Esophagus (tissue), 2 donors: ENCODE data around the gene ARHGAP25. TPM values are rescaled to one million over a fixed set of nuclear protein-coding genes. Genes with fewer than 3 reads are reported as not detected.

Source experiments
- H3K27ac ChIP-seq, 2 donors: one replicate each; pipeline ENCODE4 v1.5.1; 2013; ENCODE audit warnings: low read depth in 2 of 2, mild to moderate bottlenecking in 2 of 2, inconsistent platforms in 1 of 2, low read length in 1 of 2, moderate library complexity in 1 of 2
- H3K27me3 ChIP-seq, 2 donors: one replicate each; pipeline ENCODE4 v1.6.1; 2013; ENCODE audit warnings: low read length in 2 of 2, control low read depth in 1 of 2, mild to moderate bottlenecking in 1 of 2; ENCODE audit not compliant: insufficient read depth in 2 of 2, control insufficient read depth in 1 of 2
- H3K36me3 ChIP-seq, 2 donors: one replicate each; pipeline ENCODE4 v1.6.1; 2013; ENCODE audit warnings: low read length in 1 of 2; ENCODE audit not compliant: control insufficient read depth in 2 of 2, insufficient read depth in 2 of 2
- H3K4me1 ChIP-seq, 2 donors: one replicate each; pipeline ENCODE4 v1.6.1; 2013; ENCODE audit warnings: low read length in 1 of 2; ENCODE audit not compliant: control insufficient read depth in 2 of 2, insufficient read depth in 2 of 2
- H3K4me3 ChIP-seq, 2 donors: one replicate each; pipeline ENCODE4 v1.5.1; 2013; ENCODE audit warnings: low read length in 2 of 2, mild to moderate bottlenecking in 2 of 2, low read depth in 1 of 2, moderate library complexity in 1 of 2
- H3K9me3 ChIP-seq, 2 donors: one replicate each; pipeline ENCODE4 v1.6.1; 2013; ENCODE audit warnings: mild to moderate bottlenecking in 2 of 2, low read depth in 1 of 2, low read length in 1 of 2, moderate library complexity in 1 of 2; ENCODE audit not compliant: control insufficient read depth in 2 of 2, insufficient read depth in 1 of 2
- WGBS, 2 donors: extraction: QIAGEN DNeasy Blood & Tissue Kit; methylation state at CpG; one replicate each; pipeline ENCODE4 v1.1.7; 2013; 5-methylcytosine and 5-hydroxymethylcytosine counted together
- polyA plus RNA-seq, 2 donors: library from polyadenylated mRNA; stranded (reverse); fragments of 200-250 nt; gene quantifications; one replicate each; pipeline ENCODE4 v1.2.3, GENCODE V29; 2013
- donor health status: healthy with polysubstance abuse.
- donor health status: Bipolar disorder and iron deficiency.

Gene ARHGAP25
- polyA plus RNA-seq, 2 donors: 3.4 to 4.0 TPM

- H3K27me3 ChIP-seq: no peaks in the 10 kb centered on the region
- H3K36me3 ChIP-seq: no peaks in the 10 kb centered on the region
- H3K4me3 ChIP-seq: no peak overlapping the region
- peaks cover 0 to 8% of the 10 kb centered on the region in 2 donors for H3K4me1 ChIP-seq
- WGBS, 2 donors: 24 to 35% methylated on average over 2 of the region's 2 CpGs
- H3K27ac ChIP-seq: peak overlapping the region; percentile 53 to 74
- H3K9me3 ChIP-seq: no peaks in the 10 kb centered on the region
Observed at GRCh38 chr2:68740400-68740914, 5.8 kb downstream of the ARHGAP25 start.

- Histone ChIP-seq H3K36me3 (no peaks in the 10 kb centered on the region), H3K27me3 (no peaks in the 10 kb centered on the region), H3K27ac (peak overlapping the region in 1 of 2 donors; percentile 53), H3K4me3 (no peak overlapping the region), H3K4me1 (peaks cover 0 to 8% of the 10 kb centered on the region in 2 donors), H3K9me3 (no peaks in the 10 kb centered on the region)
- WGBS, 2 donors: 55 to 57% methylated on average over 3 of the region's 3 CpGs
Observed at GRCh38 chr2:68741238-68741637, 6.6 kb downstream of the ARHGAP25 start.

GRCh38 chr2:68741805-68742306 is 7.2 kb downstream of the ARHGAP25 start:
- Histone ChIP-seq H3K36me3 (no peaks in the 10 kb centered on the region), H3K27me3 (no peaks in the 10 kb centered on the region), H3K9me3 (no peaks in the 10 kb centered on the region), H3K4me1 (peaks cover 0 to 8% of the 10 kb centered on the region in 2 donors), H3K27ac (peak overlapping the region in 1 of 2 donors; percentile 64), H3K4me3 (no peak overlapping the region)
- 84 to 92% methylated on average over 5 of the region's 5 CpGs for WGBS, 2 donors

- peaks cover 0 to 8% of the 10 kb centered on the region in 2 donors for H3K4me1 ChIP-seq
Observed at GRCh38 chr2:68742626-68743415, 8.2 kb downstream of the ARHGAP25 start.

GRCh38 chr2:68743531-68743930 is 8.9 kb downstream of the ARHGAP25 start:
- H3K27me3 ChIP-seq: no peaks in the 10 kb centered on the region
- H3K4me3 ChIP-seq: no peak overlapping the region
- H3K36me3 ChIP-seq: no peaks in the 10 kb centered on the region
- WGBS, 2 donors: 66 to 72% methylated on average over 3 of the region's 3 CpGs
- H3K4me1 ChIP-seq: peaks cover 0 to 8% of the 10 kb centered on the region in 2 donors
- no peaks in the 10 kb centered on the region for H3K9me3 ChIP-seq
- no peak overlapping the region for H3K27ac ChIP-seq

More at GRCh38 chr2:68742626-68743415, 8.2 kb downstream of the ARHGAP25 start:
- H3K4me3 ChIP-seq: no peak overlapping the region
- no peaks in the 10 kb centered on the region for H3K9me3 ChIP-seq
- H3K36me3 ChIP-seq: no peaks in the 10 kb centered on the region
- WGBS, 2 donors: 94 to 95% methylated on average over 1 of the region's 1 CpG
- no peaks in the 10 kb centered on the region for H3K27me3 ChIP-seq
- peak overlapping the region in 1 of 2 donors; percentile 56 for H3K27ac ChIP-seq

GRCh38 chr2:68744366-68744912 is 9.8 kb downstream of the ARHGAP25 start:
- WGBS, 2 donors: 56 to 67% methylated on average over 4 of the region's 4 CpGs
- Histone ChIP-seq H3K27ac (no peak overlapping the region), H3K9me3 (no peaks in the 10 kb centered on the region), H3K36me3 (no peaks in the 10 kb centered on the region), H3K27me3 (no peaks in the 10 kb centered on the region), H3K4me1 (peaks cover 0 to 8% of the 10 kb centered on the region in 2 donors), H3K4me3 (no peak overlapping the region)

GRCh38 chr2:68745006-68745405 is 10.4 kb downstream of the ARHGAP25 start:
- H3K4me3 ChIP-seq: no peak overlapping the region
- peaks cover 0 to 8% of the 10 kb centered on the region in 2 donors for H3K4me1 ChIP-seq
- H3K27ac ChIP-seq: peak overlapping the region in 1 of 2 donors; percentile 9
- 73 to 74% methylated on average over 2 of the region's 2 CpGs for WGBS, 2 donors
- no peaks in the 10 kb centered on the region for H3K9me3 ChIP-seq
- peaks cover 0 to 3% of the 10 kb centered on the region in 2 donors for H3K36me3 ChIP-seq
- H3K27me3 ChIP-seq: no peaks in the 10 kb centered on the region

- Histone ChIP-seq H3K36me3 (peaks cover 0 to 3% of the 10 kb centered on the region in 2 donors), H3K27ac (no peak overlapping the region), H3K27me3 (no peaks in the 10 kb centered on the region), H3K9me3 (no peaks in the 10 kb centered on the region), H3K4me1 (peaks cover 0 to 5% of the 10 kb centered on the region in 2 donors), H3K4me3 (no peak overlapping the region)
- WGBS, 2 donors: 96% methylated on average over 11 of the region's 11 CpGs
Observed at GRCh38 chr2:68746408-68746807, 11.8 kb downstream of the ARHGAP25 start.

- 84 to 85% methylated on average over 6 of the region's 6 CpGs for WGBS, 2 donors
- Histone ChIP-seq H3K4me1 (peaks cover 0 to 2% of the 10 kb centered on the region in 2 donors), H3K27ac (no peak overlapping the region), H3K4me3 (no peak overlapping the region), H3K27me3 (no peaks in the 10 kb centered on the region), H3K36me3 (peaks cover 0 to 3% of the 10 kb centered on the region in 2 donors), H3K9me3 (no peaks in the 10 kb centered on the region)
Observed at GRCh38 chr2:68747413-68747812, 12.8 kb downstream of the ARHGAP25 start.
